ENCODE data around the gene LINC00305.

- no peak for TF ChIP-seq SUZ12 (IDR thresholded peaks at IDR 0.05; ENCODE audit: low read length)
- no peak for TF ChIP-seq SIN3A (conservative IDR thresholded peaks at IDR 0.05 in 1 of 2, IDR thresholded peaks at IDR 0.05 in 1 of 2; ENCODE audit: low read depth in 1 of 2, low read length in 2 of 2)
- TF ChIP-seq TCF12 (IDR thresholded peaks at IDR 0.05; ENCODE audit: low read depth, low read length) = no peak
- no peak for TF ChIP-seq TAF1 (IDR thresholded peaks at IDR 0.05; ENCODE audit: low read depth, low read length)
- no peak for TF ChIP-seq POLR2AphosphoS5 (IDR thresholded peaks at IDR 0.05; ENCODE audit: low read depth, low read length)
- no peak for TF ChIP-seq KDM5A (IDR thresholded peaks at IDR 0.05; ENCODE audit: low read length)
- TF ChIP-seq CTCF (IDR thresholded peaks at IDR 0.05; ENCODE audit: control extremely low read depth in 1 of 3, insufficient read depth in 1 of 3, low read depth in 1 of 3, low read length in 3 of 3) = no peak
These were observed 106.0 kb downstream of the LINC00305 start for GRCh38 chr18:64042728-64043358.
